K562 (cell line): ENCODE data around the gene LSS. TPM values are rescaled to one million over a fixed set of nuclear protein-coding genes. Genes with fewer than 3 reads are reported as not detected.

ENCODE experiments used
- ADNP ChIP-seq: fragments of 200-800 bp; sonication (Bioruptor generic); IDR thresholded peaks from 2 replicates; pipeline ENCODE4 v1.6.1; 2016; ENCODE audit warnings: missing genetic modification characterization, missing compliant biosample characterization
- ARNT ChIP-seq, 2 experiments: fragments of 450-650 bp; IDR thresholded peaks; 2 replicates each; pipeline ENCODE4 v1.6.1; 2016; ENCODE audit warnings: mild to moderate bottlenecking in 1 of 2
- EGR1 ChIP-seq: fragments of 450-650 bp; conservative IDR thresholded peaks from 2 replicates; pipeline ENCODE4 v1.6.1; 2017; ENCODE audit warnings: mild to moderate bottlenecking
- FOXP1 ChIP-seq: sonication (generic); formaldehyde crosslinking; IDR thresholded peaks from 2 replicates; pipeline ENCODE4 v1.8.0; 2022; ENCODE audit warnings: mild to moderate bottlenecking, missing genetic modification reagents
- GTF2A2 ChIP-seq: IDR thresholded peaks from 2 replicates; pipeline ENCODE4 v1.6.1; 2016; ENCODE audit warnings: mild to moderate bottlenecking, missing genetic modification characterization, missing compliant biosample characterization
- HNRNPUL1 ChIP-seq: fragments of 200-400 bp; formaldehyde crosslinking; IDR thresholded peaks from 2 replicates; pipeline ENCODE4 v1.6.1; 2017; ENCODE audit warnings: low read length
- LCOR ChIP-seq: sonication (generic); formaldehyde crosslinking; IDR thresholded peaks from 2 replicates; pipeline ENCODE4 v1.8.0; 2022; ENCODE audit warnings: mild to moderate bottlenecking, missing genetic modification reagents
- MAFF ChIP-seq: IDR thresholded peaks from 2 replicates; pipeline ENCODE4 v1.6.1; 2012; ENCODE audit warnings: low read length, improper control_type of control experiment
- PHTF2 ChIP-seq: fragments of 250-450 bp; sonication (Bioruptor Pico); IDR thresholded peaks from 2 replicates; pipeline ENCODE4 v1.5.0; 2021; ENCODE audit warnings: mild to moderate bottlenecking
- RBM39 ChIP-seq: fragments of 200-400 bp; formaldehyde crosslinking; optimal IDR thresholded peaks from 2 replicates; pipeline ENCODE3; 2018; ENCODE audit warnings: low read depth, low read length
- SIN3B ChIP-seq: fragments of 450-650 bp; IDR thresholded peaks from 2 replicates; pipeline ENCODE4 v1.6.1; 2017; ENCODE audit warnings: low read depth, mild to moderate bottlenecking, moderate library complexity
- SRSF7 ChIP-seq: fragments of 200-400 bp; formaldehyde crosslinking; optimal IDR thresholded peaks from 2 replicates; pipeline ENCODE3; 2017; ENCODE audit warnings: mild to moderate bottlenecking, low read depth, low read length
- STAT5A ChIP-seq: IDR thresholded peaks from 2 replicates; pipeline ENCODE4 v1.6.1; 2012; ENCODE audit warnings: low read length, inconsistent platforms, borderline replicate concordance
- STAT5B ChIP-seq: fragments of 250-450 bp; sonication (Bioruptor Pico); IDR thresholded peaks from 2 replicates; pipeline ENCODE4 v1.8.0; 2021; ENCODE audit warnings: mild to moderate bottlenecking, inconsistent platforms
- TAF1 ChIP-seq: IDR thresholded peaks from 2 replicates; pipeline ENCODE4 v1.6.1; 2011; ENCODE audit warnings: mild to moderate bottlenecking, low read length, moderate library complexity; ENCODE audit not compliant: insufficient read depth, control insufficient read depth, severe bottlenecking; ENCODE audit errors: extremely low read depth
- TEAD4 ChIP-seq, 2 experiments: sonication (generic) in 1 of 2; formaldehyde crosslinking in 1 of 2; IDR thresholded peaks; 2 replicates each; pipeline versions ENCODE4 v1.6.1 to v1.8.0; 2012 to 2022; ENCODE audit warnings: borderline replicate concordance in 1 of 2, inconsistent platforms in 1 of 2, low read length in 1 of 2, mild to moderate bottlenecking in 1 of 2, missing genetic modification reagents in 1 of 2
- TOE1 ChIP-seq, 2 experiments: fragments of 450-650 bp in 1 of 2; sonication (generic) in 1 of 2; formaldehyde crosslinking in 1 of 2; IDR thresholded peaks; 2 replicates each; pipeline versions ENCODE4 v1.7.1 to v1.8.0; 2016 to 2022; ENCODE audit warnings: borderline replicate concordance in 2 of 2, mild to moderate bottlenecking in 2 of 2, antibody characterized with exemption in 1 of 2, inconsistent platforms in 1 of 2, low read depth in 1 of 2, missing genetic modification reagents in 1 of 2, moderate library complexity in 1 of 2
- ZNF444 ChIP-seq: fragments of 250-450 bp; sonication (Bioruptor Pico); IDR thresholded peaks from 2 replicates; pipeline ENCODE4 v1.4.0; 2020; ENCODE audit warnings: mild to moderate bottlenecking, moderate library complexity
- polyA plus RNA-seq, 8 experiments: library from polyadenylated mRNA; depleted of rRNA in 4 of 8; stranded (reverse) in 5 of 8; unstranded in 3 of 8; fragments of >200 nt; fragmentation: Nextera tagmentation in 2 of 8; fragmentation: Illumina TruSeq in 1 of 8; extraction: Ambion mirVana in 2 of 8; extraction: Trizol in 1 of 8; gene quantifications; 2 replicates each; pipeline versions ENCODE4 v1.2.1 to v1.2.3, GENCODE V29; 2011 to 2014; ENCODE audit warnings: inconsistent platforms in 1 of 8, missing spikeins in 1 of 8
- total RNA-seq, 7 experiments: library from RNA; depleted of rRNA in 6 of 7; stranded (reverse); fragments of >200 nt in 6 of 7; fragmentation: Illumina TruSeq in 2 of 7; extraction: Trizol in 2 of 7; gene quantifications; 2 replicates each; pipeline versions ENCODE4 v1.2.1 to v1.2.3, GENCODE V29; 2011 to 2021; ENCODE audit warnings: low replicate concordance in 1 of 7
- TF ChIP-seq, protein P1 (sequence below): fragments of 150-350 bp; conservative IDR thresholded peaks from 2 replicates; pipeline ENCODE4 v1.6.1; 2014; ENCODE audit warnings: low read length
- TF ChIP-seq, protein P2 (sequence below): sonication (generic); formaldehyde crosslinking; IDR thresholded peaks from 2 replicates; pipeline ENCODE4 v1.8.1; 2023; ENCODE audit warnings: mild to moderate bottlenecking, missing genetic modification reagents, moderate library complexity
- TF ChIP-seq, protein P3 (sequence below): sonication (generic); formaldehyde crosslinking; IDR thresholded peaks from 2 replicates; pipeline ENCODE4 v1.8.0; 2023; ENCODE audit warnings: mild to moderate bottlenecking, missing genetic modification reagents
- TF ChIP-seq, protein P4 (sequence below): fragments of 450-650 bp; IDR thresholded peaks from 2 replicates; pipeline ENCODE4 v1.6.1; 2016; ENCODE audit warnings: missing biosample characterization, missing genetic modification characterization

The LSS gene
- total and polyA plus RNA-seq, 9 of the 15 experiments (the other 6 are each of a cell fraction or from before 2014, with no cell fraction given), result 2.2 to 89.5 (median 37.4) TPM

DNA sequence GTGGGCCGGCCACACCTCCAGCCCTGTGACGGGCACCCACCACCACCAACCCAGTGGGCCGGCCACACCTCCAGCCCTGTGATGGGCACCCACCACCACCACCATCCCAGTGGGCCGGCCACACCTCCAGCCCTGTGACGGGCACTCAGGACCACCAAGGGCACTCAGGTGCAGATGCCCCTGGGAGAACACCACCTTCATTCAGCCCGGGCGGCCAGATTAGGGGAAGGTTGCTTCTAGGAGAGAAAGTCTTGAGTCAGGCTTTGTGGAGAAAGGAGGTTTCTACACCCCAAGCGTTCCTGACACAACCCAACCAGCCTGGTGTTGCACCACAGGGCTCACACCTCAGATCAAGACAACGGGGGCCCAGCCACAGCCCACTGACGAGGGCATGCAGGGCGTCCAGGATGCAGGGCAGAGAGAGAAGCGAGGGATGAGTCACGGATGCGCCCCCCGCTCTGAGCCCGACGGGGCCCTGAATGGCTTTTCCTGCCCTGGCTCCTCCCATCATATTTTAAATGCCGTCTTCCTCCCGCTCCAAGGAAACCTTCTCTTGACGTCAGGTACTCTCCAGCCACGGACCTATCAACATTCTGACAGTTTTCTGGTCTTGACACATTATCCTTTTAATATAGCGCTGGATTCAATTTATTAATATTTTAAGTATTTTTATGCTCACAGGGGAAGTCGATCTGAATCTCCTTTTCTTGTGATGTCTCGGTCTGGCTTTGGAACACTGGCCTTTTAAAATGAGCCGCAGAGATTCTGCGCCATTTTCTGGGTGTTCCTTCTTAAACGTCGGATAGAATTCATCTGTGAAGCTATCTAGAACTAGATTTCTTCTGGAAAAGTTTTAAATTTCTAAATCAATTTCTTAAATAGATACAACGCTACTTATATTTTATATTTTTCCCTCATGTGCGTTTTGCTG, 43.7 kb downstream of the LSS start (continued):
- TF ChIP-seq, protein P1, sequence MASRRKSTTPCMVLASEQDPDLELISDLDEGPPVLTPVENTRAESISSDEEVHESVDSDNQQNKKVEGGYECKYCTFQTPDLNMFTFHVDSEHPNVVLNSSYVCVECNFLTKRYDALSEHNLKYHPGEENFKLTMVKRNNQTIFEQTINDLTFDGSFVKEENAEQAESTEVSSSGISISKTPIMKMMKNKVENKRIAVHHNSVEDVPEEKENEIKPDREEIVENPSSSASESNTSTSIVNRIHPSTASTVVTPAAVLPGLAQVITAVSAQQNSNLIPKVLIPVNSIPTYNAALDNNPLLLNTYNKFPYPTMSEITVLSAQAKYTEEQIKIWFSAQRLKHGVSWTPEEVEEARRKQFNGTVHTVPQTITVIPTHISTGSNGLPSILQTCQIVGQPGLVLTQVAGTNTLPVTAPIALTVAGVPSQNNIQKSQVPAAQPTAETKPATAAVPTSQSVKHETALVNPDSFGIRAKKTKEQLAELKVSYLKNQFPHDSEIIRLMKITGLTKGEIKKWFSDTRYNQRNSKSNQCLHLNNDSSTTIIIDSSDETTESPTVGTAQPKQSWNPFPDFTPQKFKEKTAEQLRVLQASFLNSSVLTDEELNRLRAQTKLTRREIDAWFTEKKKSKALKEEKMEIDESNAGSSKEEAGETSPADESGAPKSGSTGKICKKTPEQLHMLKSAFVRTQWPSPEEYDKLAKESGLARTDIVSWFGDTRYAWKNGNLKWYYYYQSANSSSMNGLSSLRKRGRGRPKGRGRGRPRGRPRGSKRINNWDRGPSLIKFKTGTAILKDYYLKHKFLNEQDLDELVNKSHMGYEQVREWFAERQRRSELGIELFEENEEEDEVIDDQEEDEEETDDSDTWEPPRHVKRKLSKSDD, result no peak
- TF ChIP-seq HNRNPUL1 (no peak), STAT5B (CRISPR knock-in tag) (no peak), PHTF2 (CRISPR knock-in tag) (no peak), GTF2A2 (tag) (no peak), LCOR (CRISPR knock-in tag) (no peak), STAT5A (no peak), SRSF7 (no peak), EGR1 (no peak), ZNF444 (CRISPR knock-in tag) (no peak), RBM39 (no peak), TAF1 (peak; percentile 49), MAFF (no peak), TOE1 (IDR thresholded peaks at IDR 0.05; ENCODE audit: borderline replicate concordance) (peak; percentile 13; the same call in 1 of the 2 replicates), TOE1 (CRISPR knock-in tag; IDR thresholded peaks at IDR 0.05; ENCODE audit: borderline replicate concordance, low read depth) (no peak), FOXP1 (CRISPR knock-in tag) (no peak), ARNT (IDR thresholded peaks at IDR 0.05) (no peak), TEAD4 (IDR thresholded peaks at IDR 0.05; ENCODE audit: low read length) (no peak), TEAD4 (CRISPR knock-in tag; IDR thresholded peaks at IDR 0.05; ENCODE audit: borderline replicate concordance) (no peak), ADNP (tag) (no peak), SIN3B (no peak; the same call in 1 of the 2 replicates)
- TF ChIP-seq, protein P2, sequence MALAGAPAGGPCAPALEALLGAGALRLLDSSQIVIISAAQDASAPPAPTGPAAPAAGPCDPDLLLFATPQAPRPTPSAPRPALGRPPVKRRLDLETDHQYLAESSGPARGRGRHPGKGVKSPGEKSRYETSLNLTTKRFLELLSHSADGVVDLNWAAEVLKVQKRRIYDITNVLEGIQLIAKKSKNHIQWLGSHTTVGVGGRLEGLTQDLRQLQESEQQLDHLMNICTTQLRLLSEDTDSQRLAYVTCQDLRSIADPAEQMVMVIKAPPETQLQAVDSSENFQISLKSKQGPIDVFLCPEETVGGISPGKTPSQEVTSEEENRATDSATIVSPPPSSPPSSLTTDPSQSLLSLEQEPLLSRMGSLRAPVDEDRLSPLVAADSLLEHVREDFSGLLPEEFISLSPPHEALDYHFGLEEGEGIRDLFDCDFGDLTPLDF (CRISPR knock-in tag), result no peak
- TF ChIP-seq, protein P3, sequence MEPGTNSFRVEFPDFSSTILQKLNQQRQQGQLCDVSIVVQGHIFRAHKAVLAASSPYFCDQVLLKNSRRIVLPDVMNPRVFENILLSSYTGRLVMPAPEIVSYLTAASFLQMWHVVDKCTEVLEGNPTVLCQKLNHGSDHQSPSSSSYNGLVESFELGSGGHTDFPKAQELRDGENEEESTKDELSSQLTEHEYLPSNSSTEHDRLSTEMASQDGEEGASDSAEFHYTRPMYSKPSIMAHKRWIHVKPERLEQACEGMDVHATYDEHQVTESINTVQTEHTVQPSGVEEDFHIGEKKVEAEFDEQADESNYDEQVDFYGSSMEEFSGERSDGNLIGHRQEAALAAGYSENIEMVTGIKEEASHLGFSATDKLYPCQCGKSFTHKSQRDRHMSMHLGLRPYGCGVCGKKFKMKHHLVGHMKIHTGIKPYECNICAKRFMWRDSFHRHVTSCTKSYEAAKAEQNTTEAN, result no peak
- TF ChIP-seq, protein P4, sequence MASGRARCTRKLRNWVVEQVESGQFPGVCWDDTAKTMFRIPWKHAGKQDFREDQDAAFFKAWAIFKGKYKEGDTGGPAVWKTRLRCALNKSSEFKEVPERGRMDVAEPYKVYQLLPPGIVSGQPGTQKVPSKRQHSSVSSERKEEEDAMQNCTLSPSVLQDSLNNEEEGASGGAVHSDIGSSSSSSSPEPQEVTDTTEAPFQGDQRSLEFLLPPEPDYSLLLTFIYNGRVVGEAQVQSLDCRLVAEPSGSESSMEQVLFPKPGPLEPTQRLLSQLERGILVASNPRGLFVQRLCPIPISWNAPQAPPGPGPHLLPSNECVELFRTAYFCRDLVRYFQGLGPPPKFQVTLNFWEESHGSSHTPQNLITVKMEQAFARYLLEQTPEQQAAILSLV (tag), result no peak
